Measurements from ENCODE around the gene NCDN. TPM values are rescaled to one million over a fixed set of nuclear protein-coding genes. Genes with fewer than 3 reads are reported as not detected.

The NCDN gene
- total and polyA plus RNA-seq, 8 donors: 18.2 to 42.1 (median 22.1) TPM

GRCh38 chr1:35537806-35538205, 19.8 kb upstream of the NCDN start:
- Histone ChIP-seq H3K36me3 (no peaks in the 10 kb centered on the region), H3K4me3 (no peak overlapping the region), H3K27ac (peak overlapping the region in 1 of 2 donors; percentile 51), H3K27me3 (no peaks in the 10 kb centered on the region), H3K9me3 (no peaks in the 10 kb centered on the region), H3K4me1 (peaks cover 24 to 55% of the 10 kb centered on the region in 2 donors)
- TF ChIP-seq, protein P1, sequence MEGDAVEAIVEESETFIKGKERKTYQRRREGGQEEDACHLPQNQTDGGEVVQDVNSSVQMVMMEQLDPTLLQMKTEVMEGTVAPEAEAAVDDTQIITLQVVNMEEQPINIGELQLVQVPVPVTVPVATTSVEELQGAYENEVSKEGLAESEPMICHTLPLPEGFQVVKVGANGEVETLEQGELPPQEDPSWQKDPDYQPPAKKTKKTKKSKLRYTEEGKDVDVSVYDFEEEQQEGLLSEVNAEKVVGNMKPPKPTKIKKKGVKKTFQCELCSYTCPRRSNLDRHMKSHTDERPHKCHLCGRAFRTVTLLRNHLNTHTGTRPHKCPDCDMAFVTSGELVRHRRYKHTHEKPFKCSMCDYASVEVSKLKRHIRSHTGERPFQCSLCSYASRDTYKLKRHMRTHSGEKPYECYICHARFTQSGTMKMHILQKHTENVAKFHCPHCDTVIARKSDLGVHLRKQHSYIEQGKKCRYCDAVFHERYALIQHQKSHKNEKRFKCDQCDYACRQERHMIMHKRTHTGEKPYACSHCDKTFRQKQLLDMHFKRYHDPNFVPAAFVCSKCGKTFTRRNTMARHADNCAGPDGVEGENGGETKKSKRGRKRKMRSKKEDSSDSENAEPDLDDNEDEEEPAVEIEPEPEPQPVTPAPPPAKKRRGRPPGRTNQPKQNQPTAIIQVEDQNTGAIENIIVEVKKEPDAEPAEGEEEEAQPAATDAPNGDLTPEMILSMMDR (IDR thresholded peaks at IDR 0.05): no peak
- DNase-seq (no peak), ATAC-seq (no peak)
- intact Hi-C loops (cut with DNase I): no loop called here

- DNase-seq (no peak), ATAC-seq (peak; percentile 60)
- H3K9me3 ChIP-seq: no peaks in the 10 kb centered on the region
- no peaks in the 10 kb centered on the region for H3K27me3 ChIP-seq
- peaks cover 16 to 59% of the 10 kb centered on the region in 2 donors for H3K4me1 ChIP-seq
- TF ChIP-seq, protein P1 (IDR thresholded peaks at IDR 0.05): no peak
- no peaks in the 10 kb centered on the region for H3K36me3 ChIP-seq
- intact Hi-C loops (cut with DNase I): no loop called here
- H3K27ac ChIP-seq: peak overlapping the region; percentile 51 to 60
- no peak overlapping the region for H3K4me3 ChIP-seq
Measured at GRCh38 chr1:35539073-35539823, 18.4 kb upstream of the NCDN start.

DNA sequence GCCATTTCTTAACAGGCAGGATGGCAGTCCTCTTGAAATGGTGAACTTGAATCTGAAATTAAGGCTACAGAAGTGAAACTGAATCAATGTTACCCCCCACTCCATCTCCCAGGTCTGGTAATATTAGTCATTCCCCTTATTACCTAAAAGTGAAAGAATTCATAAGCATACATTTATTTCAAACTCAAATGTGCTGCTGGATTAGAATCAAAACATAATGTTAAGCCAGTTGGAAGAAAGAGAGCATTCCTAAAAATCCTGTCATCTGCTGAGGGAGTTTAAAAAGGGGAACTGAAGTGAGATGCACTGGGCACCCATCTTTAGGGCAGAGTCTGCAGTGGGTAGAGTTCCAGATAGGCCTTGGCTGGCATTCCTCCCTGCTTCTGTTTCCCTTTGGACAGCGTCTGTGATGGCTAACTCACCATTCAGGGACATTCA, 17.8 kb upstream of the NCDN start:
- Histone ChIP-seq H3K4me3 (no peak overlapping the region), H3K27me3 (no peaks in the 10 kb centered on the region), H3K27ac (peak overlapping the region; percentile 51 to 60), H3K9me3 (no peaks in the 10 kb centered on the region), H3K4me1 (peaks cover 16 to 65% of the 10 kb centered on the region in 2 donors), H3K36me3 (no peaks in the 10 kb centered on the region)
- intact Hi-C loops (cut with DNase I): no loop called here
- DNase-seq: no peak
- TF ChIP-seq, protein P1 (IDR thresholded peaks at IDR 0.05): no peak
- peak; percentile 39 for ATAC-seq

- peak in 2 of 4 donors; percentile 29 to 63 for DNase-seq
- TF ChIP-seq, protein P1 (IDR thresholded peaks at IDR 0.05): peak in 1 of 2 donors; percentile 33
- peaks cover 4 to 54% of the 10 kb centered on the region in 2 donors for H3K4me1 ChIP-seq
- H3K36me3 ChIP-seq: peaks cover 0 to 22% of the 10 kb centered on the region in 2 donors
- intact Hi-C loops (cut with DNase I): no loop called here
- H3K27ac ChIP-seq: peak overlapping the region in 1 of 2 donors; percentile 18
- no peaks in the 10 kb centered on the region for H3K9me3 ChIP-seq
- no peak overlapping the region for H3K4me3 ChIP-seq
- ATAC-seq: peak; percentile 80
- no peaks in the 10 kb centered on the region for H3K27me3 ChIP-seq
Measured at GRCh38 chr1:35544976-35545375, 12.6 kb upstream of the NCDN start.

- DNase-seq: no peak
- H3K36me3 ChIP-seq: peaks cover 0 to 37% of the 10 kb centered on the region in 2 donors
- peaks cover 0 to 39% of the 10 kb centered on the region in 2 donors for H3K4me1 ChIP-seq
- no peaks in the 10 kb centered on the region for H3K27me3 ChIP-seq
- intact Hi-C loops (cut with DNase I): no loop called here
- H3K9me3 ChIP-seq: no peaks in the 10 kb centered on the region
- TF ChIP-seq, protein P1 (IDR thresholded peaks at IDR 0.05): no peak
- no peak overlapping the region for H3K4me3 ChIP-seq
- ATAC-seq: no peak
- H3K27ac ChIP-seq: no peak overlapping the region
Measured at GRCh38 chr1:35546614-35547013, 11.0 kb upstream of the NCDN start.
